GM12801 (cell line): ENCODE measurements around the gene AHCYL2.

Experiments
- TF ChIP-seq, protein P1 (sequence below): IDR thresholded peaks from one replicate; pipeline ENCODE4 v1.5.1; 2011; ENCODE audit warnings: control low read depth; ENCODE audit not compliant: insufficient read length; ENCODE audit errors: extremely low read depth

The AHCYL2 gene

DNA sequence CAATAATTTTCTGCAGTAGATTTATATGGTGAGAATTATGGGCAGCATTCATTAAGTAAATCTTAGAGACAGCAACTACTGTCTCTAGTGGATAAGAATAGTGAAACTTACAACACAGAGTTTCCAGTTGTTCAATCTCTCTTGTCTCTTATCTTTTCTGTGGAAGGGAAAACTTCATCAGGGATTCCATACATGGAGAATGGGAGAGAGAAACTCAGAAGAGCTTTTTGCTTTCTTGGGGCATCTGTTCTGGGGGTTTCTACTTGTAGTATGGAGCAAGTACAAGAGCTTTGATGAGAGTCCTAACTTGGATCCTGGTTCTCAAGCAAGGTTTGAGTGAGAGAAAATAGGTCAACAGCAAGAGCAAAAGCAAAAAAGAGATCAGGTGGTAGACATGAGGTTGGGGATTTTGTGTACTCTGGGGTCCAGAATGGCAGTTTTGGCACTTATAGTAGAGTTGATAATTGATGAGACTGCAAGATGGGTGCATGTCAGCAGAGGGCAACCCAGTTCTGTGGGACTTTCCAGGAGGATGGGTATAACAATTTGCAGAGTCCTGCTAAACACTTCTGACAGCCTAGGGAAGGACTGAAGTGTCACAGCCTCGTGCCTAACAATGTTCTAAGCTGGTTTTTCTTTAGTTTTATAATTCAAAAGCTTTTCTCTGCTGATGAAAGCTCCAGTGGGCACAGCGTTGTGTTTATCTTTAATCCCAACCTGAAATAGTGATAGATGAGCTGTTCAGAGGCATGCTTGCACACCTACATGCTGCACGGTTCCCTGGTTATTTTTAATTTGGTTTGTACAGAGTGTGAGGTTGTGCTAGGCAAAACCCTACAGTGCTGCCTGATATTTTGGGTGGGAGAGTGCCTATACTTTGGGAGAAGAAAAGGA is 177.4 kb downstream of the AHCYL2 start:
- TF ChIP-seq, protein P1, sequence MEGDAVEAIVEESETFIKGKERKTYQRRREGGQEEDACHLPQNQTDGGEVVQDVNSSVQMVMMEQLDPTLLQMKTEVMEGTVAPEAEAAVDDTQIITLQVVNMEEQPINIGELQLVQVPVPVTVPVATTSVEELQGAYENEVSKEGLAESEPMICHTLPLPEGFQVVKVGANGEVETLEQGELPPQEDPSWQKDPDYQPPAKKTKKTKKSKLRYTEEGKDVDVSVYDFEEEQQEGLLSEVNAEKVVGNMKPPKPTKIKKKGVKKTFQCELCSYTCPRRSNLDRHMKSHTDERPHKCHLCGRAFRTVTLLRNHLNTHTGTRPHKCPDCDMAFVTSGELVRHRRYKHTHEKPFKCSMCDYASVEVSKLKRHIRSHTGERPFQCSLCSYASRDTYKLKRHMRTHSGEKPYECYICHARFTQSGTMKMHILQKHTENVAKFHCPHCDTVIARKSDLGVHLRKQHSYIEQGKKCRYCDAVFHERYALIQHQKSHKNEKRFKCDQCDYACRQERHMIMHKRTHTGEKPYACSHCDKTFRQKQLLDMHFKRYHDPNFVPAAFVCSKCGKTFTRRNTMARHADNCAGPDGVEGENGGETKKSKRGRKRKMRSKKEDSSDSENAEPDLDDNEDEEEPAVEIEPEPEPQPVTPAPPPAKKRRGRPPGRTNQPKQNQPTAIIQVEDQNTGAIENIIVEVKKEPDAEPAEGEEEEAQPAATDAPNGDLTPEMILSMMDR: no peak

DNA sequence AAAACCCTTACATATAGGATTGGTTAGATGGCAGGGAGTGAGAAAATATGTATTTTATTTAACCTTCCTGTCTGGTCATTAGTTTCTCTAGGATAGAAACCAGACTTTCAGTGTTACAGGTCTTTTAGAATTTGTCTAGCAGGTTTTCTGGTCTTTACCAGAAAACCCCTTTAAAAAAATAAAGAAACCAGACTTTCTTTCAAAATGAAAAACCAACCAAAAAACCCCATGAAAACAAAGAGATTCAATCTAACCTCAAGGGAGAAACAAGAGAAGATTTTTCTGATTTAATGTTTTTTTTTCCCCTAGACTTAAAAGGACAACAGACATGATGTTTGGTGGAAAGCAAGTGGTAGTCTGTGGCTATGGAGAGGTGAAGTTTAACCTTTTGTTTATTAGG is 180.7 kb downstream of the AHCYL2 start:
- TF ChIP-seq, protein P1: no peak

DNA sequence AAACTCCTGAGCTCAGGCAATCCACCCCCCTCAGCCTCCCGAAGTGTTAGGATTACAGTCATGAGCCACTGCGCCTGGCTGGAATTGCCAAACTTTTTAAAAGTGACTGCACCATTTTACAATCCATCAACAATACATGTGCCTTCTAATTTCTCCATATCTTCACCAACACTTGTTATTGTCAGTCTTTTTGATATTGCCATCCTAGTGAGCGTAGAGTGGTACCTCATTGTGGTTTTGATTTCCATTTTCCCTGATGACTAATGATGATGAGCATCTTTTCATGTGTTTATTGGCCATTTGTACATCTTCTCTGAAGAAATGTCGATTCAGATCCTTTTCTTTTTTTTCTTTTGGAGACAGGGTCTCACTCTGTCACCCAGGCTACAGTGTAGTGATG is 187.7 kb downstream of the AHCYL2 start:
- TF ChIP-seq, protein P1: no peak

DNA sequence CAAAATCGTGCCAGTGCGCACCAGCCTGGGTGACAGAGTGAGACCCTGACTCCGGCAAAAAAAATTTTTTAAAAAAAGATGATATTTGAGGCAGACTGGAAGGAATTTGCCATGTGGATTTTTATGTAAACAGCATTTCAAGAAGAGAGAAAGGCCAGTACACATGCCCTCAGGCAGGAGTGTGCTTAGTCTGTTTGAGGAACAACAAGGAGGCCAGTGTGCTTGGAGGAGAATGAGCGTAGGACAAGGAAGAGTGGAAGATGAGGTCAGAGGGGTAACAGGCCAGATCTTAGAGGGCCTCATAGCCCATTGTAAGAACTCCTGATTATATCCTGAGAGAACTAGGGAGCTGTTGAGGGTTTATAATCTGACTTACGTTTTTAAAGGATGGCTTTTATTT is 192.2 kb downstream of the AHCYL2 start:
- TF ChIP-seq, protein P1: no peak

DNA sequence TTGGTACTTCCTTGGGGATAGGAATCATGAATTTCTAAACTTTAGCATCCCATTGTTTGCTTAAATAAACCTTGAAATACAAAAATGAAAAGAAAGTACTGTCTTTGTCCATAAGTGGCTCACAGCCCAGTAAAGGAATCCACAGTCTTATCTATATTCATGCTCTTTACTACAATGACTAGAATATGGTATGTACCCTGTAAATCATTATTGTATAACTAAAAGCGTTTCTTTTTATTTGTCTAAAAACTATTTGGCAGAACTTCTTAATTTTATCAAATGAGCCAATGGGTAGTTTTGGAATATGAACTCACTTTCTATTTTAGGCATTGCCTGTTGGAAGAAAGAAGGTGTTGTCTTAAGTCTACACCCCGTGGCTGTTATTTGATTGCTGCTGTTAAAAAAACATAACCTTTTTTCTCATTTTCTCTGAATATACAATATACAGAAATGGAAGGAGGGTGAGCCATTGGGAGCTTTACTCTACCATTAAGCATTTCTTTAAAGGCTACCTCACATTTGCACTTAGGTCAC is 197.0 kb downstream of the AHCYL2 start:
- TF ChIP-seq, protein P1: no peak

DNA sequence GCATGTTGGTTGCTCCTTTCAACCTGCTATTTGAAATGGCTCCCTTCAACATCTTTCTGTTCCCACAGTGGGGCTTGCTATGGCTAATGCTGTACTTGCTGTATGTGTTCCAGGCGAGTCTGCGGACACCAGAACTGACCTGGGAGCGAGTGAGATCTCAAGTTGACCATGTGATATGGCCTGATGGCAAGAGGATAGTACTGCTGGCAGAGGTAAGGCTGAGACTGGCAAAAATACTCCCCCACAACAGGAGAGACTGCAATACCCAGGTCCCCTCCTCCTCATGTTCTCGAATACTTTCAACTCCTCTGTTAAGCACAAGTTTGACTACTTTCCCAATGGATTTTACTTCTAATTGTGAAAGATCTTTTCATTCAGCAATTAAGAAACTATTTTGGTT is 197.9 kb downstream of the AHCYL2 start:
- TF ChIP-seq, protein P1: no peak

DNA sequence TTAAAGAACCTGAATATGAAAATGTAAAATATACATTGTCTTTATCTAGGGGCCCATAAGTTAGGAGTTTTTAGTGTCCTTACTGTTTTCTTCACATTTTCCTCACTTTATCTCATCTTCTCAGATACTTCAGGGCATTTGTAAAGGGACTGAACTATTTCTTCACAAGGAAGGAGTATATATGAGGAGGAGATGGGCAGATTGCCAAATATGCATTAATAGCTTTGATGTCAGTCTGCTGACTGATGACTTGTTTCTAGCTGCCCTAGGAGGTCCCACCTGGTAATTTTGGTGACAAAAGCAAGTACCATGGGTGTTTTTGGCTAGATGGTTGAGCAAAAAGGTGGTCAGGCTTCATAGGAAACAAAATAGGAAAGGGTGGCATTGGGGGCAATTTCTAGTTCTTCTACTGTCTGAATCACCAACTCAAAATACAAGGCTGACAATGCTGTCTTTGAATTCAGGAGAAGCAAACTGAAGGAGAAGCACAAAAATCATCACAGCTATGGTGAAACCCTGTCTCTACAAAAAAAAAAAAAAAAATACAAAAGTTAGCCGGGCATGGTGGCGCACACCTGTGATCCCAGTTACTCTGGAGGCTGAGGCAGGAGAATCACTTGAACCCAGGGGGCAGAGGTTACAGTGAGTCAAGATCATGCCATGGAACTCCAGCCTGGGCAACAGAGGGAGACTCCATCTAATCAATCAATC is 199.0 kb downstream of the AHCYL2 start:
- TF ChIP-seq, protein P1: no peak
